GM13976 (cell line): ENCODE measurements around the gene SOCS1.
A peak's percentile ranks its signal among the peaks of the same experiment; 100 is the strongest.

Source experiments
- DNase-seq: peaks from one replicate; pipeline ENCODE4 v3.0.0; 2012; ENCODE audit warnings: low spot score
- in situ Hi-C: fragments of 300-500 bp; cut with MboI; formaldehyde crosslinking; loops from one replicate; pipeline ENCODE4 v1.12.0; 2022; ENCODE audit warnings: low sequenced_read_pairs, mixed read lengths, inconsistent platforms; ENCODE audit not compliant: unreplicated experiment
- TF ChIP-seq, protein P1 (sequence below): IDR thresholded peaks from 2 replicates; pipeline ENCODE4 v1.5.1; 2012; ENCODE audit warnings: borderline replicate concordance, mild to moderate bottlenecking; ENCODE audit not compliant: insufficient read depth; ENCODE audit errors: extremely low read depth, missing control alignments, control extremely low read depth

The SOCS1 gene

DNA sequence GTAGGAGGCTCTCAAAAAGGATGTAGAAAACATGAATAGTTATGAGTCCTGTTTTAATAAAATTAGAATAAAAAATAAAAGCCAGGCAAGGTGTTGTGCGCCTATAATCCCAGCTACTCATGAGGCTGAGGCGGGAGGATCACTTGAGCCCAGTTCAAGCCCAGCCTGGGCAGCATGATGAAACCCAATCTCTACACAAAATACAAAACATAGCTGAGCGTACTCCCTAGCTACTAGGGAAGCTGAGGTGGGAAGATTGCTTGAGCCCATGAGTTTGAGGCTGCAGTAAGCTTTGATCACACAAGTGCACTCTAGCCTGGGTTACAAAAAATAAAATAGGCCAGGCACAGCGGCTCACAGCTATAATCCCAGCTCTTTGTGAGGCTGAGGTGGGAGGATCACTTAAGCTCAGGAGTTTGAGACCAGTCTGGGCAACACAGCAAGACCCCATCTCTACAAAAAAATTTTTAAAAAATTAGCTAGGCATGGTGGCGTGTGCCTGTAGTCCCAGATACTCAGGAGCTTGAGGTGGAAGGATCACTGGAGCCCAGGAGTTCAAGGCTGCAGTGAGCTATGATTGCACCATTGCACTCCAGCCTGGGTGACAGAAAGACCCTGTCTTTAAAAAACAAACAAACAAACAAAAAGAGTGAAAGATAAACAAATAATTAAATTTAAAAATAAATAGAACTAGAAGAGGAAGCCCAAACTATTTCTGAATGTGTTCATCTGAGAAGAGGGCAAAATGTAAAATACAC is 42.3 kb upstream of the SOCS1 start:
- in situ Hi-C loops: no loop called here
- TF ChIP-seq, protein P1, sequence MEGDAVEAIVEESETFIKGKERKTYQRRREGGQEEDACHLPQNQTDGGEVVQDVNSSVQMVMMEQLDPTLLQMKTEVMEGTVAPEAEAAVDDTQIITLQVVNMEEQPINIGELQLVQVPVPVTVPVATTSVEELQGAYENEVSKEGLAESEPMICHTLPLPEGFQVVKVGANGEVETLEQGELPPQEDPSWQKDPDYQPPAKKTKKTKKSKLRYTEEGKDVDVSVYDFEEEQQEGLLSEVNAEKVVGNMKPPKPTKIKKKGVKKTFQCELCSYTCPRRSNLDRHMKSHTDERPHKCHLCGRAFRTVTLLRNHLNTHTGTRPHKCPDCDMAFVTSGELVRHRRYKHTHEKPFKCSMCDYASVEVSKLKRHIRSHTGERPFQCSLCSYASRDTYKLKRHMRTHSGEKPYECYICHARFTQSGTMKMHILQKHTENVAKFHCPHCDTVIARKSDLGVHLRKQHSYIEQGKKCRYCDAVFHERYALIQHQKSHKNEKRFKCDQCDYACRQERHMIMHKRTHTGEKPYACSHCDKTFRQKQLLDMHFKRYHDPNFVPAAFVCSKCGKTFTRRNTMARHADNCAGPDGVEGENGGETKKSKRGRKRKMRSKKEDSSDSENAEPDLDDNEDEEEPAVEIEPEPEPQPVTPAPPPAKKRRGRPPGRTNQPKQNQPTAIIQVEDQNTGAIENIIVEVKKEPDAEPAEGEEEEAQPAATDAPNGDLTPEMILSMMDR: no peak
- no peak for DNase-seq

DNA sequence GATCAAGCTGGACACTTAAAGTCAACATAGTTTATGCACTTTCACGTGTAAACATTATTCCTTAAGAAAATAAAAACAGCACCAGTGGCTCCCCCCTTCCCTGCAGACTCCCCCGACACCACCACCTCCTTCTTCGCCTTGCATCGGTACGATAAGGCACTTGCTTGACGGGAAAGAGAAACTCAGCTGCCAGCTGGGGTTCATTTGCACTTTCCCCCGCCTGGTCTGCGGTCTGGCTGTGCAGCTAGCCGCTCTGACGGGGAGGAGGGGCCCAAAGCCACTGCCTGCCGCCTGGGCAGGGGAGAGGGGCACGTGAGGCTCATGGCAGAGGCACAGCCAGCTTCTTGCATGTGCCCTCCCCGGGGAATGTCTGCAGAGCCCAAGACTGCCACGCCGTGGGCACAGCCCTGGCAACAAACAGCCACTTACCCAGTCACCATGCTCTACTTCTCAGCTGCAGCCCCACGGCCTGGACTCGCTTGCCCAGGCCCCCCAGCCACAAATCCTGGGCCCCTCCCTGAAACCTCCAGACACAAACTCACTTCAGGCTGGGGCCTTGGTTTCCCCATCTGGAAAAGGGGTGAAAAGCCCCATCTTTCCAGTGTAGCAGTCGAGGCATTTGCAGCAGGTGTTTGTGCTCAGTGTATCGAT is 41.6 kb upstream of the SOCS1 start:
- TF ChIP-seq, protein P1: no peak
- in situ Hi-C loops: no loop called here
- peak; percentile 75 for DNase-seq

DNA sequence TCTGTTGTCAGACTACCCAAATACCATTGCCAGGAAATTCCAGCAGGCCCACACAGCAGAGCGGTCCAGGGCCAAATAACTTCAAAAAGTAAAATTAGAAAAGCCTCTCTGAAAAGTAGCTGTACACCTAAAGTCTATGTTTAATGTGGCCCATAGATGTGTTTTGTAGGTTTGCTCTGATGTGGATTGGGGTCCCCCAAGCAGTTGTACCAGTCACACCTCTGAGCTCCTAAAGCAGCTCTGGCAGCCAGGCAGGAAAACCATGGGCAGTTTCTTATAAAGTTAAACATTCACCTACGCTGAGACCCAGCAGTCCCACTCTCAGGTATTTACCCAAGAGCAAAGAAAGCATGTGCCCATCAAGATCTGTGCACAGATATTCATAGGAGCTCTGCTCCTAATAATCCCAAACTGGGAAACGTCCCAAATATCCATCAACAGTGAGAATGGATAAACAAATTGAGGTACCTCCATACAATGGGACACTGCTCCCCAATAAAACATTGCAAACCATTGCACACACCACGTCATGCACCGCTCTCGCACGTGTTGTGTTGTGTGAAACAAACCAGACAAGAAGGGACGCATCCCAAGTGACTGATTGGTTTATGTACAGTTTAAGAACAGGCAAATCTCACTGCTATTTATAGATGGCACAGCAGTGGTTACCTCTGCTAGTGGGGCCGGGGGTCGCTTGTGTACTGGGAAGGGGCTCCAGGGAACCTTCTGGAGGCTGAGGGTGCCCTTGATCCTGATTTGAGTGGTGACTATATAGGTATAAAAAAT is 40.9 kb upstream of the SOCS1 start:
- in situ Hi-C loops: no loop called here
- TF ChIP-seq, protein P1: no peak
- no peak for DNase-seq

DNA sequence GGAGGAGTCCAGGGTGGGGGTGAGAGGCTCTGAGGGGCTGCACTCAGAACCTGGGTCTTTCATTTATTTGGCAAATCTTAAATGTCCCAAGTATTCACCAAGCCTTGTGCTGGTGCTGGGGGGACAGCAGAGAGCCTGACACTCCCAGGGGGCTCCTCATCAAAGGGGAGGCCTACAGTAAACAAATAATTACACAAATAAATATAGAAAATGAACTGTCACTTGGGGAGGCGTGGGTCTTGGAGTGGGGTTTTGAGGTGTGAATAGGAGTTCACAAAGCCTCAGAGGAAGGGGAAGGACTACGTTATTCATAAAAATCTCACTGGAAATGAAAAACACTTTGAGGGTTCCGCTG is 40.3 kb upstream of the SOCS1 start:
- in situ Hi-C loops: no loop called here
- TF ChIP-seq, protein P1: no peak
- DNase-seq: no peak

DNA sequence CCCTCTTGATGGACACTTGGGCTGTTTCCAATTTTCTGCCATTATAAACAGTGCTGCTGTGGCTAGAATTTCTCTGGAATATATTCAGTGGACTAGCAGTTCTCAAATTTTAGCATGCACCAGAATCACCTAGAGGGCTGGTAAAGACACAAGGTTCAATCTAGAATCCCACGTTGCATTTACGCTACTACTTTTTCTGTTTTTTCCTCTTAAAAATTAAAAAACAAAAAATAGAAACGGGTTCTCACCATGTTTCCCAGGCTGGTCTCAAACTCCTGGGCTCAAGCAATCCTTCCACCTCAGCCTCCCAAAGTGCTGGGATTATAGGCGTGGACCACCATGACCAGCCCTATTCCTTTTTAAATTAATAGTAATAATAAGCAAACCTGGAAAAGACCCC is 39.7 kb upstream of the SOCS1 start:
- DNase-seq: no peak
- in situ Hi-C loops: no loop called here
- TF ChIP-seq, protein P1: no peak

DNA sequence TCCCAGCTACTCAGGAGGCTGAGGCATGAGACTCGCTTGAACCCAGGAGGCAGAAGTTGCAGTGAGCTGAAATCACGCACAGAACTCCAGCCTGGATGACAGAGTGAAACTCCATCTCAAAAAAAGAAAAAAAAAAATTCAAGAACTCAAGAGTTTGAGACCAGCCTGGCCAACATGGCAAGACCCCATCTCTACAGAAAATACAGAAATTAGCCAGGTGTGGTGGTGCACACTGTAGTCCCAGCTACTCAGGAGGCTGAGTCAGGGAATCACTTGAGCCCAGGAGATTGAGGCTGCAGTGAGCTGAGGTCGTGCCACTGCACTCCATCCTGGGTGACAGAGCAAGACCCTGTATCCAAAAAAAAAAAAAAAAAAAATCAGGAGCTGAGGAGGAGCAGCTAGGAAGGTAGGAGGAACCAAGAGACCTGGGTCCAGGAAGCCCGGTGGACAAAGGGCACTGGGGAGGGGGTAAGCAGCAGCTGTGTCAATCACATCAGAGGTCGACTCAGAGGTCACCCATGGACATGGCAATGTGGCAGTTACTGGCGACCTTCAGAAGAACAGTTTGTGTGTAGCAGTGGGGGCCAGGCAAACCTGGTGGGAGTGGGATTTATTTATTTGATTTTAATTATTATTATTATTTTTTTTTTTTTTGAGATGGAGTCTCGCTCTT is 36.2 kb upstream of the SOCS1 start:
- in situ Hi-C loops: no loop called here
- TF ChIP-seq, protein P1: no peak
- DNase-seq: no peak
